Heart left ventricle (tissue), 16 donors: ENCODE data around the gene IFI44. TPM values are rescaled to one million over a fixed set of nuclear protein-coding genes. Genes with fewer than 3 reads are reported as not detected.

Source experiments
- ATAC-seq, 4 donors: fragments of 200-7000 bp; cut with Tn5 transposase; one replicate each; pipeline ENCODE4 v1.9.1; 2020 to 2022; ENCODE audit warnings: moderate library complexity in 4 of 4, mild to moderate bottlenecking in 3 of 4, moderate number of reproducible peaks in 1 of 4
- DNase-seq, 5 donors: peaks; one replicate each; pipeline ENCODE4 v3.0.0-alpha.2; 2020
- H3K27ac ChIP-seq, 12 donors: fragments of 200-600 bp; sonication (generic) in 4 of 12; one replicate each; pipeline versions ENCODE4 v1.5.0 to v1.8.0; 2016 to 2022; ENCODE audit warnings: mild to moderate bottlenecking in 2 of 12
- H3K27me3 ChIP-seq, 9 donors: fragments of 200-600 bp; sonication (generic) in 2 of 9; one replicate each; pipeline versions ENCODE4 v1.5.1 to v1.8.0; 2016 to 2022; ENCODE audit warnings: mild to moderate bottlenecking in 3 of 9
- H3K36me3 ChIP-seq, 9 donors: fragments of 200-600 bp; sonication (generic) in 2 of 9; one replicate each; pipeline versions ENCODE4 v1.5.0 to v1.8.0; 2018 to 2022; ENCODE audit warnings: mild to moderate bottlenecking in 2 of 9
- H3K4me1 ChIP-seq, 12 donors: fragments of 200-600 bp; sonication (generic) in 4 of 12; one replicate each; pipeline versions ENCODE4 v1.5.0 to v1.8.0; 2016 to 2022; ENCODE audit warnings: mild to moderate bottlenecking in 3 of 12
- H3K4me3 ChIP-seq, 12 donors: fragments of 200-600 bp; sonication (generic) in 4 of 12; one replicate each; pipeline versions ENCODE4 v1.5.0 to v1.8.0; 2017 to 2022; ENCODE audit warnings: mild to moderate bottlenecking in 9 of 12, moderate library complexity in 4 of 12
- H3K9me3 ChIP-seq, 12 donors: fragments of 200-600 bp; sonication (generic) in 4 of 12; one replicate each; pipeline versions ENCODE4 v1.5.0 to v1.8.0; 2016 to 2022; ENCODE audit warnings: mild to moderate bottlenecking in 1 of 12
- POLR2A ChIP-seq, 2 donors: fragments of 450-650 bp; IDR thresholded peaks; one replicate each; pipeline ENCODE4 v1.6.1; 2017; ENCODE audit warnings: antibody characterized with exemption in 2 of 2, mild to moderate bottlenecking in 2 of 2, moderate library complexity in 2 of 2
- WGBS, 4 donors: extraction: QIAGEN DNeasy Blood & Tissue Kit in 2 of 4; methylation state at CpG; one replicate each; pipeline versions ENCODE4 v1.1.5 to v1.1.7; 2013 to 2018; 5-methylcytosine and 5-hydroxymethylcytosine counted together
- intact Hi-C, 10 donors: fragments of 100-400 bp; cut with DNase I; formaldehyde crosslinking; loops; one replicate each; pipeline versions ENCODE4 v1.11.1 to v1.14.2; 2022
- polyA plus RNA-seq, 2 donors: library from polyadenylated mRNA; stranded (reverse); fragments of 200-250 nt; gene quantifications; one replicate each; pipeline ENCODE4 v1.2.3, GENCODE V29; 2013
- total RNA-seq, 9 donors: library from RNA; depleted of rRNA in 2 of 9; stranded (reverse); fragments of >200 nt in 2 of 9; fragmentation: NEBNext Ultra II Directional in 3 of 9; extraction: Animal tissue kit (Norgen Biotek cat#: 25700) in 3 of 9; gene quantifications; one replicate each; pipeline versions ENCODE4 v1.1.0 to v1.2.4, GENCODE V29; 2016 to 2023
- TF ChIP-seq, protein P1 (sequence below), 12 donors: fragments of 200-600 bp; sonication (generic) in 4 of 12; IDR thresholded peaks; one replicate each; pipeline versions ENCODE4 v1.5.0 to v1.8.0; 2018 to 2022; ENCODE audit warnings: antibody characterized with exemption in 12 of 12, mild to moderate bottlenecking in 5 of 12
- donor health status: ischemic (EF 13 %, LVEDD 7.1; RV severe dilation, severe dysfunction).
- donor health status: healthy with polysubstance abuse.
- donor health status: DM: no; HTN: yes; CAD: no.
- donor health status: DM: no; HTN: no; CAD: no.
- donor health status: ischemic (EF 25% LVEDD 6.9; RV normal size, moderate dysfunction).
- donor health status: ischemic (EF 25% LVEDD 5.7; RV mildly dilated, moderate dysfunction).
- donor health status: healthy.
- donor health status: DM: yes; HTN: yes; CAD: no.
- donor health status: ischemic (EF 35%, LVEDD 5.7; RV mildly dilated, moderate dysfunction).
- donor health status: nonischemic (EF 11% LVEDD 7.7; RV severe dilation, severe dysfunction).
- donor health status: DM: yes; HTN: yes; CAD: no.
- donor health status: PGD.
- donor health status: ischemic (EF 29% LVEDD 5.4; RV normal size, mild dysfunction).
- donor health status: nonischemic (EF 23%, LVEDD 6.1; RV moderate dilation, normal function).

IFI44 gene
- total and polyA plus RNA-seq, 11 donors, result 4.5 to 43.0 (median 11.2) TPM

DNA sequence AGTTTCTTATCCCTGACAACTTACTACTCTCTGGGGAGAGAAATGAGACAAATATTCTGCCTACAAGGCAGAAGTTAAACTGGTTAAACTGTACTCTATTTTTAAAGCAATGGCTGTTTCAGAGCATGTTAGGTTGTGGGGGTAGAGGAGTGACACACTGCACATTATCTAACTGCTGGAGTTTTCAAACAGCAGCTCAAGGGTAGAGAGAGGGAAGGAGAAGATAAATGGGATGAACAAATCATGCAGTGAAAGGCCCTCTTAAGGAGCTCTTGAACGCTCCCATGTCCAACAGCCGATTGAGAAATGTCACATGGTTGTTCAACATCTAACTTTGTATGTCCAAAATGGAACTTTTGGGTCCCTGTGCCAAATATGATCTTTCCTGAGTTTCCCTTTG lies 43.4 kb upstream of the IFI44 start:
- ATAC-seq, result no peak
- intact Hi-C loops, result loop anchor here in 9 of 10 donors (2.0 to 10.0 kb wide), 6 partner anchors 451 to 475 kb away; no protein-coding TSS in a partner anchor

DNA sequence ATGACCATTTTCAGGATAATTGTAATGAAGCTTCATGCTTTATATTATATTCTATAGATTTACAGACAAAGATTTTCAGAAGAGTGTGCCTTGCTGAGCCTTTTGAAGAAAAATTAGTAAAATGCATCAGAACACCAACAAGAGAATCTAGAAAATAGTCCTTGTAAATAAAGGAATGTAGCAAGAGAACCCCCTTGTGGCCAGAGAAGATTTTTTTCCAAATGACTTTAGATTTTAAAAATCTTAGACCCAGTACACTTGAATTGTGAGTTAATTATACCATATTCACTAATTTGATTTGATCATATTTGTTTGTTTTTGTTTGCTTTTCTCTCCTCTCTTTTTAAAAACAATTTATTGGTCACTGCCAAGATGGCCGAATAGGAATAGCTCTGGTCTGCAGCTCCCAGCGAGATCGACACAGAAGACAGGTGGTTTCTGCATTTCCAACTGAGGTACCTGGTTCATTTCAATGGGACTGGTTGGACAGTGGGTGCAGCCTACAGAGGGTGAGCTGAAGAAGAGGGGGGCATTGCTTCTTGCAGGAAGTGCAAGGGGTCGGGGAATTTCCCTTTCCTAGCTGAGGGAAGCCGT lies 42.2 kb upstream of the IFI44 start:
- no peak overlapping the region for H3K27ac ChIP-seq
- 84 to 91% (median 90%) methylated on average over 5 of the region's 5 CpGs for WGBS, 4 donors
- DNase-seq, result no peak
- ATAC-seq, result no peak
- H3K36me3 ChIP-seq, result no peaks in the 10 kb centered on the region
- H3K4me1 ChIP-seq, result peaks cover 0 to 11% (median 0%) of the 10 kb centered on the region in 12 donors
- TF ChIP-seq POLR2A (IDR thresholded peaks at IDR 0.05), result no peak
- TF ChIP-seq, protein P1, sequence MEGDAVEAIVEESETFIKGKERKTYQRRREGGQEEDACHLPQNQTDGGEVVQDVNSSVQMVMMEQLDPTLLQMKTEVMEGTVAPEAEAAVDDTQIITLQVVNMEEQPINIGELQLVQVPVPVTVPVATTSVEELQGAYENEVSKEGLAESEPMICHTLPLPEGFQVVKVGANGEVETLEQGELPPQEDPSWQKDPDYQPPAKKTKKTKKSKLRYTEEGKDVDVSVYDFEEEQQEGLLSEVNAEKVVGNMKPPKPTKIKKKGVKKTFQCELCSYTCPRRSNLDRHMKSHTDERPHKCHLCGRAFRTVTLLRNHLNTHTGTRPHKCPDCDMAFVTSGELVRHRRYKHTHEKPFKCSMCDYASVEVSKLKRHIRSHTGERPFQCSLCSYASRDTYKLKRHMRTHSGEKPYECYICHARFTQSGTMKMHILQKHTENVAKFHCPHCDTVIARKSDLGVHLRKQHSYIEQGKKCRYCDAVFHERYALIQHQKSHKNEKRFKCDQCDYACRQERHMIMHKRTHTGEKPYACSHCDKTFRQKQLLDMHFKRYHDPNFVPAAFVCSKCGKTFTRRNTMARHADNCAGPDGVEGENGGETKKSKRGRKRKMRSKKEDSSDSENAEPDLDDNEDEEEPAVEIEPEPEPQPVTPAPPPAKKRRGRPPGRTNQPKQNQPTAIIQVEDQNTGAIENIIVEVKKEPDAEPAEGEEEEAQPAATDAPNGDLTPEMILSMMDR (IDR thresholded peaks at IDR 0.05), result peak; percentile 16 to 69 (median 48)
- intact Hi-C loops, result loop anchor here in 9 of 10 donors (2.0 to 10.0 kb wide), 6 partner anchors 453 to 477 kb away; no protein-coding TSS in a partner anchor
- H3K27me3 ChIP-seq, result peaks cover 0 to 7% (median 0%) of the 10 kb centered on the region in 9 donors
- H3K9me3 ChIP-seq, result no peaks in the 10 kb centered on the region
- no peak overlapping the region for H3K4me3 ChIP-seq

More for the DNA sequence above, 43.4 kb upstream of the IFI44 start:
- no peak overlapping the region for H3K27ac ChIP-seq
- WGBS, 4 donors, result 35 to 46% (median 42%) methylated on average over 2 of the region's 2 CpGs
- TF ChIP-seq POLR2A (IDR thresholded peaks at IDR 0.05), result no peak
- TF ChIP-seq, protein P1 (IDR thresholded peaks at IDR 0.05), result no peak
- DNase-seq, result no peak
- peaks cover 0 to 7% (median 0%) of the 10 kb centered on the region in 9 donors for H3K27me3 ChIP-seq
- H3K9me3 ChIP-seq, result no peaks in the 10 kb centered on the region
- H3K4me1 ChIP-seq, result peaks cover 0 to 11% (median 0%) of the 10 kb centered on the region in 12 donors
- no peaks in the 10 kb centered on the region for H3K36me3 ChIP-seq
- H3K4me3 ChIP-seq, result no peak overlapping the region

DNA sequence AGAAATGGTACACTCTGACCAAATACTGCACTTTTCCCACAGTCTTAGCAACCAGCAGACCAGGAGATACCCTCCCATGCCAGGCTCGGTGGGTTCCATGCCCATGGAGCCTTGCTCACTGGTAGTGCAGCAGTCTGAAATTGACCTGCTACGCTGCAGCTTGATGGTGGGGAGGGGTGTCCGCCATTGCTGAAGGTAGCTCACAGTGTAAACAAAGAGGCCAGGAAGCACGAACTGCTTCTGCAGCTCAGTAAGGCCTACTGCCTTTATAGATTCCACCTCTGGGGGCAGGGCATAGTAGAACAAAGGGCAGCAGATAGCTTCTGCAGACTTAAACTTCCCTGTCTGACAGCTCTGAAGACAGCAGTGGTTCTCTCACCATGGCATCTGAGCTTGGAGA lies 41.7 kb upstream of the IFI44 start:
- ATAC-seq (no peak), DNase-seq (peak in 1 of 5 donors; percentile 14)
- Histone ChIP-seq H3K4me3 (no peak overlapping the region), H3K9me3 (peaks cover 0 to under 1% (median 0%) of the 10 kb centered on the region in 12 donors), H3K36me3 (no peaks in the 10 kb centered on the region), H3K27me3 (peaks cover 0 to 7% (median 0%) of the 10 kb centered on the region in 9 donors), H3K27ac (no peak overlapping the region), H3K4me1 (peaks cover 0 to 11% (median 0%) of the 10 kb centered on the region in 12 donors)
- TF ChIP-seq POLR2A (IDR thresholded peaks at IDR 0.05), result no peak
- TF ChIP-seq, protein P1 (IDR thresholded peaks at IDR 0.05), result no peak
- WGBS, 4 donors, result 60 to 75% (median 70%) methylated on average over 3 to 4 of the region's 4 CpGs
- intact Hi-C loops, result loop anchor here in 9 of 10 donors (2.0 to 10.0 kb wide), 6 partner anchors 453 to 477 kb away; no protein-coding TSS in a partner anchor

DNA sequence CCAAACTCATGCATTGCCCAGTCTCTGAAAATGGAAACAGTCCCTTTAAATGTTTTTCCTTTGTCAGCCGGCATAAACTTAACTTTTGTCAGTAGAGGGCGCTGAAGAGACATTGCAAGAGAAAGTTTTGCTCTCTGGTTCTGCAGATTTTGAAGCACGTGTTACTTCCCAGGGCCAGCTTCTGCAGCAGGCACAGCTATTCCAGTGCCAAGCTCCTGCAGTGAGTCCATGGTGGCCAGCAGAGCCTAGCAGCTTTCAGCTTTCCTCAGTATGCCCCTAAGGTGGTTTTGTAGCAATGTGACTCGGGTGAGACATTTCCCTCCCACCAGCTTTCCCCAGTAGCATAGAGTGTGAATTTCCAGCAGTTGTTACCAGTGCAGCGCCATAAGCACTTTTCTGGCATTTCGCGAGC lies 32.0 kb upstream of the IFI44 start:
- 23 to 34% (median 27%) methylated on average over 7 of the region's 7 CpGs for WGBS, 4 donors
- Histone ChIP-seq H3K36me3 (no peaks in the 10 kb centered on the region), H3K4me3 (peak overlapping the region in 5 of 12 donors; percentile 10 to 28 (median 22)), H3K27me3 (no peaks in the 10 kb centered on the region), H3K27ac (peak overlapping the region in 1 of 12 donors; percentile 75), H3K4me1 (peaks cover 0 to 37% (median 6%) of the 10 kb centered on the region in 12 donors), H3K9me3 (peaks cover 0 to 4% (median 0%) of the 10 kb centered on the region in 12 donors)
- intact Hi-C loops, result loop anchor here in 9 of 10 donors (1.0 to 5.0 kb wide), 5 partner anchors 35 to 60 kb away; no protein-coding TSS in a partner anchor
- peak; percentile 79 to 93 (median 82) for ATAC-seq
- peak; percentile 52 to 73 (median 66) for DNase-seq
- TF ChIP-seq, protein P1 (IDR thresholded peaks at IDR 0.05), result peak; percentile 70 to 93 (median 84)
- no peak for TF ChIP-seq POLR2A (IDR thresholded peaks at IDR 0.05)
